Retinal pigment epithelial cell (primary cell): ENCODE data around the gene PLA2G2C.

Experiments used
- DNase-seq: peaks from one replicate; pipeline ENCODE4 v3.0.0-alpha.2; 2010; ENCODE audit warnings: low read depth
- H3K4me3 ChIP-seq: 2 replicates; pipeline ENCODE4 v1.5.1; 2011; ENCODE audit warnings: mild to moderate bottlenecking, low read length, control low read depth, moderate library complexity
- CTCF ChIP-seq: conservative IDR thresholded peaks from 2 replicates; pipeline ENCODE4 v1.5.1; 2011; ENCODE audit warnings: low read depth, low read length, control low read depth, inconsistent platforms

The PLA2G2C gene

GRCh38 chr1:20195462-20195780 is 9.1 kb upstream of the PLA2G2C start:
- no peak for TF ChIP-seq CTCF
- no peak for DNase-seq
- no peak overlapping the region for H3K4me3 ChIP-seq

GRCh38 chr1:20194757-20195461 is 8.6 kb upstream of the PLA2G2C start:
- peak; percentile 98 for TF ChIP-seq CTCF
- DNase-seq: no peak
- H3K4me3 ChIP-seq: no peak overlapping the region

GRCh38 chr1:20194224-20194623 is 7.9 kb upstream of the PLA2G2C start:
- DNase-seq: no peak
- H3K4me3 ChIP-seq: no peak overlapping the region
- TF ChIP-seq CTCF: no peak

- DNase-seq: no peak
- TF ChIP-seq CTCF: no peak
- H3K4me3 ChIP-seq: no peak overlapping the region
Measured at GRCh38 chr1:20192871-20193411, 6.6 kb upstream of the PLA2G2C start.

GRCh38 chr1:20192364-20192763 is 6.0 kb upstream of the PLA2G2C start:
- TF ChIP-seq CTCF: no peak
- H3K4me3 ChIP-seq: no peak overlapping the region
- no peak for DNase-seq

GRCh38 chr1:20191266-20191825 is 5.0 kb upstream of the PLA2G2C start:
- no peak for DNase-seq
- no peak for TF ChIP-seq CTCF
- H3K4me3 ChIP-seq: no peak overlapping the region
